BE2C (cell line): ENCODE data around the gene IFIT1.
"Not testable (repeated sequence)": the region's sequence is repeated elsewhere in the genome, so short reads cannot be mapped to it uniquely, and the experiment has no call there.

Source experiments
- DNase-seq: peaks from one replicate; pipeline ENCODE4 v3.0.0-alpha.2; 2020
- H3K27me3 ChIP-seq: fragments of 250-450 bp; sonication (Bioruptor Pico); 2 replicates; pipeline ENCODE4 v1.5.1; 2020; ENCODE audit warnings: mild to moderate bottlenecking
- H3K36me3 ChIP-seq: fragments of 250-450 bp; sonication (Bioruptor Pico); 2 replicates; pipeline ENCODE4 v1.5.1; 2020; ENCODE audit warnings: mild to moderate bottlenecking
- H3K4me1 ChIP-seq: fragments of 250-450 bp; sonication (Bioruptor Pico); 2 replicates; pipeline ENCODE4 v1.5.1; 2020
- H3K4me3 ChIP-seq: 2 replicates; pipeline ENCODE4 v1.5.1; 2011; ENCODE audit warnings: low read depth, low read length
- H3K9me3 ChIP-seq: fragments of 250-450 bp; sonication (Bioruptor Pico); 2 replicates; pipeline ENCODE4 v1.5.1; 2020
- CTCF ChIP-seq: IDR thresholded peaks from 2 replicates; pipeline ENCODE4 v1.5.1; 2012; ENCODE audit warnings: mild to moderate bottlenecking, low read depth, low read length

IFIT1 gene

GRCh38 chr10:89438525-89438924 lies 46.1 kb downstream of the IFIT1 start:
- no peak for TF ChIP-seq CTCF
- H3K27me3 ChIP-seq, result no peaks in the 10 kb centered on the region; the same call in 1 of the 2 replicates
- no peaks in the 10 kb centered on the region for H3K36me3 ChIP-seq
- no peak for DNase-seq
- H3K9me3 ChIP-seq, result no peaks in the 10 kb centered on the region
- no peaks in the 10 kb centered on the region for H3K4me1 ChIP-seq
- H3K4me3 ChIP-seq, result no peak overlapping the region

GRCh38 chr10:89440226-89441009 lies 48.0 kb downstream of the IFIT1 start:
- Histone ChIP-seq H3K4me1 (no peaks in the 10 kb centered on the region), H3K36me3 (no peaks in the 10 kb centered on the region), H3K9me3 (no peaks in the 10 kb centered on the region), H3K4me3 (no peak overlapping the region), H3K27me3 (no peaks in the 10 kb centered on the region)
- no peak for TF ChIP-seq CTCF
- no peak for DNase-seq

- no peak for TF ChIP-seq CTCF
- Histone ChIP-seq H3K4me3 (no peak overlapping the region), H3K27me3 (no peaks in the 10 kb centered on the region), H3K4me1 (no peaks in the 10 kb centered on the region), H3K9me3 (no peaks in the 10 kb centered on the region), H3K36me3 (no peaks in the 10 kb centered on the region)
- DNase-seq, result no peak
These were observed 49.9 kb downstream of the IFIT1 start for GRCh38 chr10:89442289-89442688.

GRCh38 chr10:89444819-89445218 lies 52.4 kb downstream of the IFIT1 start:
- not testable (repeated sequence) for H3K27me3 ChIP-seq, DNase-seq, H3K9me3 ChIP-seq, H3K4me3 ChIP-seq, H3K36me3 ChIP-seq, H3K4me1 ChIP-seq

GRCh38 chr10:89450901-89451300 lies 58.5 kb downstream of the IFIT1 start:
- no peaks in the 10 kb centered on the region; the same call in 1 of the 2 replicates for H3K27me3 ChIP-seq
- no peaks in the 10 kb centered on the region for H3K4me1 ChIP-seq
- no peak overlapping the region for H3K4me3 ChIP-seq
- no peak for DNase-seq
- no peak for TF ChIP-seq CTCF
- no peaks in the 10 kb centered on the region for H3K36me3 ChIP-seq
- H3K9me3 ChIP-seq, result no peaks in the 10 kb centered on the region

GRCh38 chr10:89452193-89452592 lies 59.8 kb downstream of the IFIT1 start:
- no peak for TF ChIP-seq CTCF
- H3K9me3 ChIP-seq, result no peaks in the 10 kb centered on the region
- no peak for DNase-seq
- H3K27me3 ChIP-seq, result no peaks in the 10 kb centered on the region; the same call in 1 of the 2 replicates
- H3K4me3 ChIP-seq, result no peak overlapping the region
- H3K36me3 ChIP-seq, result no peaks in the 10 kb centered on the region
- no peaks in the 10 kb centered on the region for H3K4me1 ChIP-seq
